Epithelial cell of proximal tubule (primary cell): ENCODE measurements around the gene MT4. TPM values are rescaled to one million over a fixed set of nuclear protein-coding genes. Genes with fewer than 3 reads are reported as not detected.

Experiments used
- DNase-seq: peaks from one replicate; pipeline ENCODE4 v3.0.0-alpha.2; 2011; ENCODE audit warnings: low read depth
- H3K4me3 ChIP-seq: 2 replicates; pipeline ENCODE4 v1.5.1; 2011; ENCODE audit warnings: low read depth, mild to moderate bottlenecking, low read length
- total RNA-seq: library from RNA; depleted of rRNA; stranded (reverse); fragments of >200 nt; gene quantifications from 2 replicates; pipeline ENCODE4 v1.2.3, GENCODE V29; 2015
- TF ChIP-seq, protein P1 (sequence below): conservative IDR thresholded peaks from 2 replicates; pipeline ENCODE4 v1.5.1; 2012; ENCODE audit warnings: low read depth, mild to moderate bottlenecking, low read length

The MT4 gene
- total RNA-seq, 1 donor from 2014 or later, result not detected

DNA sequence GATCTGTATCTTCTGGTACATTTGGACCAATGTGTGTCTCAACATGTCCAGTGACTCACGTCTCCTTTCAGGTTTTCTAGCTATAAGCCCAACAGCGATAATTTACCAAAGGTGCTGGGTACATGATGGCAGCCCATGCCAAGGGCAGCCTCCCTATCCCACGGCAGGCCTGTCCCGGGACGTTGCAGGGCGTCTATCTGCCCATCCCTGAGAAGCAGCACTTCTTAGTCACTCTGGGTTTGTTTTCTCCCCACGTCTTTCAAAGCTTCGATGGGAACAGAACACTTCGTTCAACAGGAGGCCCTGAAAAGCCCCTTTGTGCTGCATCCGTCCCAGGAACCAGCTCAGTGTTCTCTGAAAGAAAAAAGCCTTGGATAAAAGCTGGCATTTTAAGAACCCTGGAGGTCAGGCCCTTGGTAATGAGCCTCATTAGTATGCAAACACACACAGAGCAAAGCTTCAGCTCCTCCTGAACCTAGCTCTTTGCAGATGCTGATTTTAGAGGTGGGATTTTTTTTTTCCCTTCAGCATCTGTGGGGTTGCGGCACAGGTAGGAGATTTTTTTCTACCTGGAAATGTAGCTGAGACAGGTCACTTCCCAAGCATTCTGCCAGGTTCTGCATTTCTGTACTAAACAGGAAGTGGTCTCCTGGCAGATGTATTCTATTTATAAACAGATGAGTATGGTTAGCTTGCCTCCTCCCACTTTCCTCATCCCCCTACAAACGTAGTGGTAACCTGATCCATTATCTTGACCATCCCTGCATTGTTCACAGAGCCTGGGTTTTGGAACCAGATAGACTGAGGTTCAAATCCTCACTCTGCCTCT, 17.5 kb upstream of the MT4 start:
- DNase-seq, result no peak
- TF ChIP-seq, protein P1, sequence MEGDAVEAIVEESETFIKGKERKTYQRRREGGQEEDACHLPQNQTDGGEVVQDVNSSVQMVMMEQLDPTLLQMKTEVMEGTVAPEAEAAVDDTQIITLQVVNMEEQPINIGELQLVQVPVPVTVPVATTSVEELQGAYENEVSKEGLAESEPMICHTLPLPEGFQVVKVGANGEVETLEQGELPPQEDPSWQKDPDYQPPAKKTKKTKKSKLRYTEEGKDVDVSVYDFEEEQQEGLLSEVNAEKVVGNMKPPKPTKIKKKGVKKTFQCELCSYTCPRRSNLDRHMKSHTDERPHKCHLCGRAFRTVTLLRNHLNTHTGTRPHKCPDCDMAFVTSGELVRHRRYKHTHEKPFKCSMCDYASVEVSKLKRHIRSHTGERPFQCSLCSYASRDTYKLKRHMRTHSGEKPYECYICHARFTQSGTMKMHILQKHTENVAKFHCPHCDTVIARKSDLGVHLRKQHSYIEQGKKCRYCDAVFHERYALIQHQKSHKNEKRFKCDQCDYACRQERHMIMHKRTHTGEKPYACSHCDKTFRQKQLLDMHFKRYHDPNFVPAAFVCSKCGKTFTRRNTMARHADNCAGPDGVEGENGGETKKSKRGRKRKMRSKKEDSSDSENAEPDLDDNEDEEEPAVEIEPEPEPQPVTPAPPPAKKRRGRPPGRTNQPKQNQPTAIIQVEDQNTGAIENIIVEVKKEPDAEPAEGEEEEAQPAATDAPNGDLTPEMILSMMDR, result no peak
- no peak overlapping the region for H3K4me3 ChIP-seq

GRCh38 chr16:56547949-56548567, 16.8 kb upstream of the MT4 start:
- TF ChIP-seq, protein P1, result no peak
- no peak for DNase-seq
- no peak overlapping the region for H3K4me3 ChIP-seq

DNA sequence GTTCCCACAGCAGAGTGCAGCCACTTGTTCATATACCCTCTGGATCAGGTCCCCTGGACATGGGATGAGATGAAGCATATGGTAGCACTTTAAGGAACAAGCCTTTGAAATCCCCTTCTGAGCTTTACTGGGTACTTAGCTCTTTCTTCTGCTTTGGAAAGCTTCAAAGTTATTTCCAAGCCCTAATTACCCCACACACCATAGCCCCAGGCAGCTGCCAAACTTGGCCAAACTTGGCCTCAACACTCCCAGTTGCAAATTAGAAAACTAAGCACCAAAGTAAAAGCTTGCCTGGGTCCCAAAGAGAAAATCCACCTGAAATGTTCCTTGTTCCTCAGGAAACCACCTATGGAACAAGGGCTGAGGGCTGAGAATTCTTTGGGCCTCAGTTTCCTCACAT, 15.7 kb upstream of the MT4 start:
- no peak for DNase-seq
- no peak overlapping the region for H3K4me3 ChIP-seq
- TF ChIP-seq, protein P1, result no peak

DNA sequence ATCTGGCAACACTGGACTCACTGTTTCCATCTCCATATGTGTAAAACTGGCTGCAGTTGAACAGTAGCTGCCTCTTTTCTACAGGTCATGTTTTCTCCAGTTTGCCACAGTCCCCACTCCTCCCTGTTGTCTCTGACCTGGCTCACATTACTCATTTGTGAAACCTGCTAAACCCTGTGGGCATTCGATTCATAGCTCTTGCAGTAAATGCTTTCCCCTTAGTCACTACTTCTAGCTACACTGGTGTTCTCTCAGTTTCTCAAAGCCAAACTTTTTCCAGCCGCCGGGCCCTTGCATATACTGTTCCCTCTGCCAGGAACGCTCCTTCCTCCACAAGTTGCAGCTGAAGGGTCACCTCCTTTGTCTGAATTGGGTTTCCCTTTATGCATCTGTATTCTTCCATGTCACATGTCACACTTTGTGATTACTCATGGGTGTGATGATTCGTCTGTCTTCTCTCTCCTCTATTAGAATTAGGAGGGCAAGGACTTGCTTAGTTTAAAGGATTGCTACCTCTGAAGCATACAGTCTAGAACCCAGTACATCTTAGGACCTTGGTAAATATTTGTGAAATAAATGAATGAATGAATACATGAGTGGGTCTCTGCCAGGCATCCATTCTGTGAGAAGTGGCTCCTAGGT, 15.0 kb upstream of the MT4 start:
- H3K4me3 ChIP-seq, result no peak overlapping the region
- TF ChIP-seq, protein P1, result no peak
- no peak for DNase-seq

DNA sequence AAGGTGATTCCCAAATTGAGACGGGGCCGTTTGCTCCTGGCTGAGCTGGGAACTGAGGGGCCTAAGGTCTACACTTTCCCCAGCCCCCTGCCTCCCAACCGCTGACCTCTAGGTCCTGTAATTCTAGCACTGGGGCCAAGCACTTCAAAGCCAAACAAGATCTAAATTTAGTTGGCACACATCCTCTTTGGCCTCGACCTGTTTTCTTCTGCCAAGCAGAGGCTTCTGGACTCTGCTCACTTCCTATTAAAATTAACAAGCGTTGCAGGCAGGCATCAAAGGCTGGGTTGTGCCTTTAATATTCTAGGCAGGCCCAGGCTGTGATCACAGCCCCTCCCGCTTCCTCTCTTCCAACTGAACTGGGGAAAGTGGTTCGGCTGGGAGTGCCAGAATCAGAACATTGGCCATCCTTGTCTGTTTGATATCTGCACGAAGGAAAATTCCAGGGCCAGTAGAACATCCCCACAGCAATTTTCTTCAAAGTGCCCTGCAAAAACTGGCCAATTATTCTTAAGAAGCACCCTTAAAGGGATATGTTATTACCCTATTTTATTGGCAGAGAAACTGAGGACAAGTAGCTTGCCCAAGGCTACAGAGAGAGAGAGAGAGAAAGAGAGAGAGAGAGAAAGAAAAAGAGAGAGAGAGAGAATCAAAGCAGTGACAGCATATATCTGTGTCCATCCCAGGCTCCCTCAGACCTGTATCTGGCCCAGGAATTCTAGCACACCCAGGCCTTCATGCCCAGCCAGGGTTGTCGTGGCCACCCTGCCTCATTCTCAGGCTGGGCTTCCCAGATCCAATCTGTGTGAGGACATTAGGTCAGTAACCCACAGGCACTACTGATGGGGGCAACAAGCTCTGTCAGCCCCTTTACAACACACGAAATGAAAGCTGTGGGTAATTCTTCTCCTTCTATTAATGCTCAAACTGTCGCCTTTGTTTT, 12.8 kb upstream of the MT4 start:
- no peak overlapping the region for H3K4me3 ChIP-seq
- TF ChIP-seq, protein P1, result no peak
- no peak for DNase-seq

DNA sequence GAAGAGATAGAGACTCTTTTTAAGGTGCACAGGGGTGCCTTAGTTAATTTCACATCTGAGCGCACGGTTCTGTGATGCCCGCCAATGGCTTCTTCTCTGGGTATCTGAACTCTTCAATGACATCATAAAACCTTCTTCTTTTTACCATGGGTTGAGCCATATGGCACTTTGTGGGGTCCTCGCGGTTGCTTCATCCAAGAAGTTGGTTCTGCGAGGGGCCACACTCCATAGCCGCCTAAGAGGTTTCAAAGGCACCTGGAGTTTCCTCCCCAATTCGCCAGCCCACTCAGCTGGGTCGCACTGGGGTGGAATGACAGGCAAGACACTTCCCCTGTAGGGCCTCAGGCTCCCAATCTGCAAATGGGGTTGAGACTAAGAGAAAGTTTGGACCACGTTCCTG, 10.4 kb upstream of the MT4 start:
- no peak overlapping the region for H3K4me3 ChIP-seq
- DNase-seq, result no peak
- TF ChIP-seq, protein P1, result no peak
